Measurements from ENCODE around the gene NACC2.

NACC2 gene

GRCh38 chr9:136091582-136092352, 3.3 kb downstream of the NACC2 start:
- no peak for DNase-seq
- TF ChIP-seq CTCF (IDR thresholded peaks at IDR 0.05; ENCODE audit: low read length): no peak
- no peak for TF ChIP-seq EZH2phosphoT487 (IDR thresholded peaks at IDR 0.05; ENCODE audit: low read length)
- TF ChIP-seq EZH2 (optimal IDR thresholded peaks at IDR 0.05; ENCODE audit: low read depth, low read length): no peak
- no peak overlapping the region for H3K9ac ChIP-seq (ENCODE audit: low read length)
- H3K27me3 ChIP-seq (replicated peaks; ENCODE audit: insufficient read depth, low read length): peaks cover 89% of the 10 kb centered on the region
- no peaks in the 10 kb centered on the region for H3K9me3 ChIP-seq (replicated peaks; ENCODE audit: insufficient read depth, low read length)
- no peaks in the 10 kb centered on the region for H3K9me2 ChIP-seq (replicated peaks; ENCODE audit: insufficient read depth, low read length)
- no peak overlapping the region for H3K4me2 ChIP-seq (ENCODE audit: low read depth, low read length)
- H3K36me3 ChIP-seq (replicated peaks; ENCODE audit: insufficient read depth, low read length): no peaks in the 10 kb centered on the region
- H2AFZ ChIP-seq (ENCODE audit: low read length): no peak overlapping the region
- H3K4me1 ChIP-seq (ENCODE audit: low read length): no peaks in the 10 kb centered on the region
- no peak overlapping the region for H3K4me3 ChIP-seq (ENCODE audit: low read length)
- H4K20me1 ChIP-seq (ENCODE audit: insufficient read depth, low read length): no peaks in the 10 kb centered on the region
- H3K27ac ChIP-seq (ENCODE audit: low read length): no peak overlapping the region
- no peaks in the 10 kb centered on the region for H3F3A ChIP-seq (ENCODE audit: insufficient read depth, low read length)
- H3K79me2 ChIP-seq (ENCODE audit: low read length): no peaks in the 10 kb centered on the region

DNA sequence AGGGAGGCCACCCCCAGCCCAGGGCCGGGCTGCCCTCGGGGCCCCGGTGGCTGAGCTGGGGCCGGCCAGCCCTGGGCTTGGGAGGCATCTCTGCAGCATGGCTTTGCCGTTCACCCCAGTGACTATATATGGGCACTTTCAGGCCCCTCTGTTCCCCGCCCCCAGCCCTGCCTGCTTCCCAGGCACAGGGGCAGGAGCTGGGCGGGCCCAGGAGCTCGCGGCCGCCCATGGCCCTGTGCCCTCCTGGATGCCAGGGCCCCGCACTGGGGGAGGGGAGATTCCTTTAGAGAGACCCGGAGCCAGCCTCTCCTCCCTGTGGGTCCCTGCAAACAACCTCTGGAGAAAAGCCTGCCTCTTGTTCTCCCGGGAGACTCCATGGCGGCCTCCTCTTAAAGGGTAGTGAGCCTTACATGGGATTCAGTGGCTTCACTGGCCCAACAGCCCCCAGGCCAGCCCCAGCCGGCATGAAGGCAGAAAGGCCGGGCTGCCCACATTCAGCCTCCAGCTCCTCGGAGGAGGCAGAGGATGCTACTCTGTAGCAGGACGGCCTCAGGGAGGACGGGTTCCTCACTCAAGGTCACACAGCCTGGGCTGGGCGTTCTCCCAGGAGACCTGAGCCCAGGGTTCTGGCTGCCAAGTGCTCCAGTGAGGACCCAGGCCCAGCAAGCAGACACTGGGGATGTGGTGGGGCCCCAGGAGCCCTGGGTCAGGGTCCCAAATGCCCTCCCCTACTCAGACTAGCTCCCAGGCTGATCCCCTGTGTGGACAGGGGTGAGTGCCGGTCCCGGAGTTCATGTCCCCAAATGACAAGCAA, 4.1 kb downstream of the NACC2 start:
- H3K4me1 ChIP-seq (ENCODE audit: low read length): no peaks in the 10 kb centered on the region
- peaks cover 90% of the 10 kb centered on the region for H3K27me3 ChIP-seq (replicated peaks; ENCODE audit: insufficient read depth, low read length)
- H3K27ac ChIP-seq (ENCODE audit: low read length): no peak overlapping the region
- DNase-seq: no peak
- no peaks in the 10 kb centered on the region for H4K20me1 ChIP-seq (ENCODE audit: insufficient read depth, low read length)
- no peak for TF ChIP-seq EZH2phosphoT487 (IDR thresholded peaks at IDR 0.05; ENCODE audit: low read length)
- TF ChIP-seq EZH2 (optimal IDR thresholded peaks at IDR 0.05; ENCODE audit: low read depth, low read length): no peak
- TF ChIP-seq CTCF (IDR thresholded peaks at IDR 0.05; ENCODE audit: low read length): no peak
- no peak overlapping the region for H2AFZ ChIP-seq (ENCODE audit: low read length)
- no peaks in the 10 kb centered on the region for H3K9me2 ChIP-seq (replicated peaks; ENCODE audit: insufficient read depth, low read length)
- no peak overlapping the region for H3K4me2 ChIP-seq (ENCODE audit: low read depth, low read length)
- H3K9me3 ChIP-seq (replicated peaks; ENCODE audit: insufficient read depth, low read length): no peaks in the 10 kb centered on the region
- no peak overlapping the region for H3K4me3 ChIP-seq (ENCODE audit: low read length)
- no peaks in the 10 kb centered on the region for H3F3A ChIP-seq (ENCODE audit: insufficient read depth, low read length)
- no peaks in the 10 kb centered on the region for H3K36me3 ChIP-seq (replicated peaks; ENCODE audit: insufficient read depth, low read length)
- no peaks in the 10 kb centered on the region for H3K79me2 ChIP-seq (ENCODE audit: low read length)
- H3K9ac ChIP-seq (ENCODE audit: low read length): no peak overlapping the region

- Histone ChIP-seq H2AFZ (ENCODE audit: low read length) (no peak overlapping the region), H3K27ac (ENCODE audit: low read length) (no peak overlapping the region), H3K9ac (ENCODE audit: low read length) (no peak overlapping the region), H3K4me3 (ENCODE audit: low read length) (no peak overlapping the region), H3K4me2 (ENCODE audit: low read depth, low read length) (no peak overlapping the region), H3F3A (ENCODE audit: insufficient read depth, low read length) (no peaks in the 10 kb centered on the region), H3K79me2 (ENCODE audit: low read length) (no peaks in the 10 kb centered on the region), H3K9me2 (replicated peaks; ENCODE audit: insufficient read depth, low read length) (no peaks in the 10 kb centered on the region), H3K36me3 (replicated peaks; ENCODE audit: insufficient read depth, low read length) (no peaks in the 10 kb centered on the region), H3K4me1 (ENCODE audit: low read length) (no peaks in the 10 kb centered on the region), H3K9me3 (replicated peaks; ENCODE audit: insufficient read depth, low read length) (no peaks in the 10 kb centered on the region), H4K20me1 (ENCODE audit: insufficient read depth, low read length) (no peaks in the 10 kb centered on the region), H3K27me3 (replicated peaks; ENCODE audit: insufficient read depth, low read length) (peaks cover 94% of the 10 kb centered on the region)
- DNase-seq: no peak
- no peak for TF ChIP-seq EZH2phosphoT487 (IDR thresholded peaks at IDR 0.05; ENCODE audit: low read length)
- no peak for TF ChIP-seq CTCF (IDR thresholded peaks at IDR 0.05; ENCODE audit: low read length)
- TF ChIP-seq EZH2 (optimal IDR thresholded peaks at IDR 0.05; ENCODE audit: low read depth, low read length): no peak
Measured at GRCh38 chr9:136090056-136090735, 4.9 kb downstream of the NACC2 start.

Data from MM.1S (cell line).